ENCODE data around the gene MSI2. TPM values are rescaled to one million over a fixed set of nuclear protein-coding genes. Genes with fewer than 3 reads are reported as not detected.

MSI2 gene
- total RNA-seq, 1 experiment from 2014 or later = 29.5 TPM

- no peak for DNase-seq (ENCODE audit: extremely low read depth, low read depth)
Observed at GRCh38 chr17:57715981-57716380, 459.7 kb downstream of the MSI2 start.

- DNase-seq (ENCODE audit: extremely low read depth, low read depth) = no peak
Observed at GRCh38 chr17:57718878-57719277, 462.6 kb downstream of the MSI2 start.

GRCh38 chr17:57720386-57721035, 464.2 kb downstream of the MSI2 start:
- no peak for DNase-seq (ENCODE audit: extremely low read depth, low read depth)

GRCh38 chr17:57721967-57722703, 465.8 kb downstream of the MSI2 start:
- no peak for DNase-seq (ENCODE audit: extremely low read depth, low read depth)

- no peak for DNase-seq (ENCODE audit: extremely low read depth, low read depth)
Observed at GRCh38 chr17:57722704-57723043, 466.4 kb downstream of the MSI2 start.

GRCh38 chr17:57723427-57724025, 467.2 kb downstream of the MSI2 start:
- DNase-seq (ENCODE audit: extremely low read depth, low read depth) = no peak

- no peak for DNase-seq (ENCODE audit: extremely low read depth, low read depth)
Observed at GRCh38 chr17:57724026-57724728, 467.9 kb downstream of the MSI2 start.

- no peak for DNase-seq (ENCODE audit: extremely low read depth, low read depth)
Observed at GRCh38 chr17:57724729-57725125, 468.4 kb downstream of the MSI2 start.

- no peak for DNase-seq (ENCODE audit: extremely low read depth, low read depth)
Observed at GRCh38 chr17:57726213-57726790, 470.0 kb downstream of the MSI2 start.

GRCh38 chr17:57726838-57727237, 470.5 kb downstream of the MSI2 start:
- DNase-seq (ENCODE audit: extremely low read depth, low read depth) = no peak

- DNase-seq (ENCODE audit: extremely low read depth, low read depth) = no peak
Observed at GRCh38 chr17:57727630-57728175, 471.4 kb downstream of the MSI2 start.

GRCh38 chr17:57730026-57730701, 473.8 kb downstream of the MSI2 start:
- no peak for DNase-seq (ENCODE audit: extremely low read depth, low read depth)

- DNase-seq (ENCODE audit: extremely low read depth, low read depth) = no peak
Observed at GRCh38 chr17:57732062-57732461, 475.7 kb downstream of the MSI2 start.

GRCh38 chr17:57733085-57733484, 476.8 kb downstream of the MSI2 start:
- no peak for DNase-seq (ENCODE audit: extremely low read depth, low read depth)

Small RNA genes lying within 50 kb of the gene (small RNA-seq; reads per million reads assigned to genes)
- gene RN7SL449P (0 to 0.06 reads per million in 2 experiments), gene RNU7-134P (0 reads per million in 2 experiments)

Other genes starting within 250 kb of the MSI2 start
- gene AKAP1, start 171.3 kb upstream of the MSI2 start, total RNA-seq (2014; rRNA removed; shearing (Covaris generic)) = 22.0 and 22.2 TPM in 2 replicates